Immature natural killer cell (primary cell): Measurements from ENCODE around the gene TCEAL8. TPM values are rescaled to one million over a fixed set of nuclear protein-coding genes. Genes with fewer than 3 reads are reported as not detected.

Experiments
- polyA plus RNA-seq, 3 donors: library from polyadenylated mRNA; unstranded; fragments of 300-500 nt; fragmentation: Illumina TruSeq; gene quantifications; one replicate each; pipeline ENCODE4 v1.2.3, GENCODE V29; 2021

The TCEAL8 gene
- polyA plus RNA-seq, 3 donors from 2014 or later: 85.7 to 118 (median 105) TPM

Other genes with a start within 250 kb of the TCEAL8 start
- gene BEX1, start 191.0 kb downstream of the TCEAL8 start, polyA plus RNA-seq: not detected
- gene NXF3, start 162.0 kb downstream of the TCEAL8 start, polyA plus RNA-seq: not detected
- 100 to 1,000 TPM in 1 of 3 donors, 10 to 100 TPM in 2; 74.6 to 123 (median 96.6) TPM for gene BEX4, start 40.0 kb downstream of the TCEAL8 start, polyA plus RNA-seq
- gene TCEAL5, start 21.6 kb upstream of the TCEAL8 start, polyA plus RNA-seq: not detected
- 10 to 100 TPM; 37.5 to 59.6 (median 38.2) TPM for gene BEX2, start 55.8 kb upstream of the TCEAL8 start, polyA plus RNA-seq
- not detected for gene TCEAL7, start 75.1 kb upstream of the TCEAL8 start, polyA plus RNA-seq
- 1 to 10 TPM in 1 of 3 donors, under 1 TPM in 1, not detected in 1; 0.79 to 3.2 TPM for gene TCEAL9, start 101.4 kb upstream of the TCEAL8 start, polyA plus RNA-seq
- 1 to 10 TPM; 8.1 to 9.8 (median 9.7) TPM for gene BEX3, start 121.4 kb upstream of the TCEAL8 start, polyA plus RNA-seq